MM.1S (cell line): ENCODE results near the gene TPRG1.

Experiments
- DNase-seq: peaks from one replicate; pipeline ENCODE4 v3.0.0-alpha.2; 2015
- H2AFZ ChIP-seq: fragments of 300-600 bp; sonication (generic); 2 replicates; pipeline ENCODE4 v1.6.0; 2016; ENCODE audit warnings: antibody characterized with exemption, low read length
- H3F3A ChIP-seq: fragments of 300-600 bp; sonication (generic); 2 replicates; pipeline ENCODE4 v1.6.1; 2016; ENCODE audit warnings: mild to moderate bottlenecking, antibody characterized with exemption, low read length, moderate library complexity, mixed read lengths; ENCODE audit not compliant: insufficient read depth
- H3K27ac ChIP-seq: fragments of 300-600 bp; sonication (generic); 2 replicates; pipeline ENCODE4 v1.5.1; 2016; ENCODE audit warnings: mild to moderate bottlenecking, low read length
- H3K27me3 ChIP-seq: fragments of 300-600 bp; sonication (generic); replicated peaks from 2 replicates; pipeline ENCODE4 v1.6.0; 2016; ENCODE audit warnings: low read length; ENCODE audit not compliant: insufficient read depth
- H3K36me3 ChIP-seq: fragments of 300-600 bp; sonication (generic); replicated peaks from 2 replicates; pipeline ENCODE4 v1.6.1; 2016; ENCODE audit warnings: mild to moderate bottlenecking, low read length, mixed read lengths; ENCODE audit not compliant: insufficient read depth
- H3K4me1 ChIP-seq: fragments of 300-600 bp; sonication (generic); 2 replicates; pipeline ENCODE4 v1.6.1; 2016; ENCODE audit warnings: low read length, mixed read lengths
- H3K4me2 ChIP-seq: fragments of 300-600 bp; sonication (generic); 2 replicates; pipeline ENCODE4 v1.6.0; 2016; ENCODE audit warnings: low read depth, low read length
- H3K4me3 ChIP-seq: fragments of 300-600 bp; sonication (generic); 2 replicates; pipeline ENCODE4 v1.5.1; 2016; ENCODE audit warnings: low read length, mixed read lengths
- H3K79me2 ChIP-seq: fragments of 300-600 bp; sonication (generic); 2 replicates; pipeline ENCODE4 v1.6.1; 2016; ENCODE audit warnings: mixed run types, low read length, mixed read lengths
- H3K9ac ChIP-seq: fragments of 300-600 bp; sonication (generic); 2 replicates; pipeline ENCODE4 v1.6.1; 2016; ENCODE audit warnings: low read length, mixed read lengths
- H3K9me2 ChIP-seq: fragments of 300-600 bp; sonication (generic); replicated peaks from 2 replicates; pipeline ENCODE4 v1.6.1; 2016; ENCODE audit warnings: mild to moderate bottlenecking, low read length, mixed read lengths; ENCODE audit not compliant: insufficient read depth
- H3K9me3 ChIP-seq: fragments of 300-600 bp; sonication (generic); replicated peaks from 2 replicates; pipeline ENCODE4 v1.6.1; 2016; ENCODE audit warnings: mild to moderate bottlenecking, low read length, mixed read lengths; ENCODE audit not compliant: insufficient read depth
- H4K20me1 ChIP-seq: fragments of 300-600 bp; sonication (generic); 2 replicates; pipeline ENCODE4 v1.6.1; 2016; ENCODE audit warnings: mild to moderate bottlenecking, low read length, moderate library complexity, mixed read lengths; ENCODE audit not compliant: insufficient read depth
- CTCF ChIP-seq: fragments of 300-600 bp; sonication (generic); IDR thresholded peaks from 2 replicates; pipeline ENCODE4 v1.5.1; 2016; ENCODE audit warnings: antibody characterized with exemption, low read length, mixed read lengths
- EZH2 ChIP-seq: fragments of 300-600 bp; sonication (generic); optimal IDR thresholded peaks from 2 replicates; pipeline ENCODE3; 2017; ENCODE audit warnings: low read depth, mild to moderate bottlenecking, antibody characterized with exemption, low read length, mixed read lengths
- EZH2phosphoT487 ChIP-seq: fragments of 300-600 bp; sonication (generic); IDR thresholded peaks from 2 replicates; pipeline ENCODE4 v1.6.1; 2018; ENCODE audit warnings: antibody characterized with exemption, low read length

The TPRG1 gene

GRCh38 chr3:189349772-189350171, 178.0 kb downstream of the TPRG1 start:
- TF ChIP-seq CTCF (no peak), EZH2phosphoT487 (no peak), EZH2 (no peak)
- no peak overlapping the region for H3K27ac ChIP-seq

GRCh38 chr3:189353318-189353965, 181.7 kb downstream of the TPRG1 start:
- no peak for DNase-seq
- H2AFZ ChIP-seq, result no peak overlapping the region
- no peaks in the 10 kb centered on the region for H3K9me3 ChIP-seq
- H4K20me1 ChIP-seq, result no peaks in the 10 kb centered on the region
- peaks cover 7% of the 10 kb centered on the region; the same call in 1 of the 2 replicates for H3K4me1 ChIP-seq
- H3K4me2 ChIP-seq, result no peak overlapping the region
- no peak overlapping the region for H3K4me3 ChIP-seq
- no peaks in the 10 kb centered on the region for H3K36me3 ChIP-seq
- no peaks in the 10 kb centered on the region for H3F3A ChIP-seq
- no peaks in the 10 kb centered on the region for H3K9me2 ChIP-seq
- no peaks in the 10 kb centered on the region for H3K27me3 ChIP-seq
- no peaks in the 10 kb centered on the region for H3K79me2 ChIP-seq
- H3K27ac ChIP-seq, result no peak overlapping the region
- H3K9ac ChIP-seq, result no peak overlapping the region
- no peak for TF ChIP-seq EZH2
- TF ChIP-seq EZH2phosphoT487, result no peak
- TF ChIP-seq CTCF, result no peak

More at GRCh38 chr3:189349772-189350171, 178.0 kb downstream of the TPRG1 start:
- Histone ChIP-seq H4K20me1 (no peaks in the 10 kb centered on the region), H3K27me3 (no peaks in the 10 kb centered on the region), H3K36me3 (no peaks in the 10 kb centered on the region), H3K4me1 (peaks cover 7% of the 10 kb centered on the region; the same call in 1 of the 2 replicates), H3K4me3 (no peak overlapping the region), H3K9me3 (no peaks in the 10 kb centered on the region), H3F3A (no peaks in the 10 kb centered on the region), H3K79me2 (no peaks in the 10 kb centered on the region), H3K4me2 (peak overlapping the region; percentile 6; the same call in 1 of the 2 replicates), H2AFZ (no peak overlapping the region), H3K9me2 (no peaks in the 10 kb centered on the region), H3K9ac (no peak overlapping the region)
- peak; percentile 45 for DNase-seq

GRCh38 chr3:189353988-189354889, 182.5 kb downstream of the TPRG1 start:
- no peaks in the 10 kb centered on the region for H3K9me3 ChIP-seq
- H3K27ac ChIP-seq, result no peak overlapping the region
- H4K20me1 ChIP-seq, result no peaks in the 10 kb centered on the region
- no peak for DNase-seq
- no peaks in the 10 kb centered on the region for H3F3A ChIP-seq
- H3K27me3 ChIP-seq, result no peaks in the 10 kb centered on the region
- H3K79me2 ChIP-seq, result no peaks in the 10 kb centered on the region
- no peak overlapping the region for H3K4me2 ChIP-seq
- TF ChIP-seq EZH2phosphoT487 (no peak), CTCF (no peak), EZH2 (no peak)
- H3K4me3 ChIP-seq, result no peak overlapping the region
- H3K4me1 ChIP-seq, result peaks cover 4% of the 10 kb centered on the region; the same call in 1 of the 2 replicates
- H3K9me2 ChIP-seq, result no peaks in the 10 kb centered on the region
- no peak overlapping the region for H3K9ac ChIP-seq
- H2AFZ ChIP-seq, result no peak overlapping the region
- no peaks in the 10 kb centered on the region for H3K36me3 ChIP-seq
